ENCODE data around the gene CIDEA.
"Not testable (repeated sequence)": the region's sequence is repeated elsewhere in the genome, so short reads cannot be mapped to it uniquely, and the experiment has no call there.

Gene CIDEA

GRCh38 chr18:12230561-12230960 lies 23.6 kb upstream of the CIDEA start:
- H3K27ac ChIP-seq (replicated peaks); H3K4me3 ChIP-seq (replicated peaks; ENCODE audit: insufficient read depth, low read length); DNase-seq (ENCODE audit: low read depth in 1 of 2, low spot score in 1 of 2); H3K27me3 ChIP-seq (ENCODE audit: insufficient read depth, poor library complexity, severe bottlenecking): not testable (repeated sequence)

- no peaks in the 10 kb centered on the region for H3K27me3 ChIP-seq (ENCODE audit: insufficient read depth, poor library complexity, severe bottlenecking)
- TF ChIP-seq REST (IDR thresholded peaks at IDR 0.05; ENCODE audit: insufficient replicate concordance, low read depth) (no peak), POLR2AphosphoS5 (IDR thresholded peaks at IDR 0.05; ENCODE audit: low read depth) (no peak), GABPA (IDR thresholded peaks at IDR 0.05; ENCODE audit: low read depth) (no peak), CTCF (IDR thresholded peaks at IDR 0.05; ENCODE audit: insufficient read depth, low read length) (no peak), SPI1 (IDR thresholded peaks at IDR 0.05; ENCODE audit: borderline replicate concordance, low read depth) (no peak)
- H3K27ac ChIP-seq (replicated peaks), result no peak overlapping the region
- DNase-seq (ENCODE audit: low read depth in 1 of 2, low spot score in 1 of 2), result no peak
- H3K4me3 ChIP-seq (replicated peaks; ENCODE audit: insufficient read depth, low read length), result no peak overlapping the region
Observed at GRCh38 chr18:12231040-12231882, 22.9 kb upstream of the CIDEA start.

GRCh38 chr18:12231986-12232385 lies 22.2 kb upstream of the CIDEA start:
- Histone ChIP-seq H3K27ac (replicated peaks) (no peak overlapping the region), H3K27me3 (ENCODE audit: insufficient read depth, poor library complexity, severe bottlenecking) (peaks cover 5% of the 10 kb centered on the region), H3K4me3 (replicated peaks; ENCODE audit: insufficient read depth, low read length) (no peak overlapping the region)
- no peak for DNase-seq (ENCODE audit: low read depth in 1 of 2, low spot score in 1 of 2)
- no peak for TF ChIP-seq CTCF (IDR thresholded peaks at IDR 0.05; ENCODE audit: insufficient read depth, low read length)
- TF ChIP-seq SPI1 (IDR thresholded peaks at IDR 0.05; ENCODE audit: borderline replicate concordance, low read depth), result no peak
- no peak for TF ChIP-seq GABPA (IDR thresholded peaks at IDR 0.05; ENCODE audit: low read depth)
- TF ChIP-seq POLR2AphosphoS5 (IDR thresholded peaks at IDR 0.05; ENCODE audit: low read depth), result no peak
- TF ChIP-seq REST (IDR thresholded peaks at IDR 0.05; ENCODE audit: insufficient replicate concordance, low read depth), result no peak

- DNase-seq (ENCODE audit: low read depth in 1 of 2, low spot score in 1 of 2), result no peak
- no peak overlapping the region for H3K4me3 ChIP-seq (replicated peaks; ENCODE audit: insufficient read depth, low read length)
- H3K27me3 ChIP-seq (ENCODE audit: insufficient read depth, poor library complexity, severe bottlenecking), result peaks cover 5% of the 10 kb centered on the region
- TF ChIP-seq POLR2AphosphoS5 (IDR thresholded peaks at IDR 0.05; ENCODE audit: low read depth) (no peak), REST (IDR thresholded peaks at IDR 0.05; ENCODE audit: insufficient replicate concordance, low read depth) (no peak), SPI1 (IDR thresholded peaks at IDR 0.05; ENCODE audit: borderline replicate concordance, low read depth) (no peak), GABPA (IDR thresholded peaks at IDR 0.05; ENCODE audit: low read depth) (no peak), CTCF (IDR thresholded peaks at IDR 0.05; ENCODE audit: insufficient read depth, low read length) (no peak)
- no peak overlapping the region for H3K27ac ChIP-seq (replicated peaks)
Observed at GRCh38 chr18:12233378-12233777, 20.8 kb upstream of the CIDEA start.

Data from HL-60 (cell line).